HS-27A (cell line): ENCODE measurements around the gene PIK3CD.
"Not testable (repeated sequence)": the region's sequence is repeated elsewhere in the genome, so short reads cannot be mapped to it uniquely, and the experiment has no call there.

ENCODE experiments used
- DNase-seq: peaks from one replicate; pipeline ENCODE4 v3.0.0-alpha.2; 2012; ENCODE audit warnings: low read depth, missing footprints

Gene PIK3CD

GRCh38 chr1:9654834-9655723 is 3.5 kb downstream of the PIK3CD start:
- no peak for DNase-seq

- no peak for DNase-seq
These were observed 4.3 kb downstream of the PIK3CD start for GRCh38 chr1:9655836-9656235.

GRCh38 chr1:9657521-9658032 is 6.0 kb downstream of the PIK3CD start:
- DNase-seq: no peak

GRCh38 chr1:9658199-9658598 is 6.7 kb downstream of the PIK3CD start:
- no peak for DNase-seq

- DNase-seq: no peak
These were observed 7.8 kb downstream of the PIK3CD start for GRCh38 chr1:9659328-9659727.

- DNase-seq: no peak
These were observed 11.7 kb downstream of the PIK3CD start for GRCh38 chr1:9663257-9663656.

- DNase-seq: no peak
These were observed 13.7 kb downstream of the PIK3CD start for GRCh38 chr1:9665193-9665592.

GRCh38 chr1:9668080-9668479 is 16.5 kb downstream of the PIK3CD start:
- no peak for DNase-seq

- DNase-seq: no peak
These were observed 18.6 kb downstream of the PIK3CD start for GRCh38 chr1:9670085-9670484.

- no peak for DNase-seq
These were observed 20.0 kb downstream of the PIK3CD start for GRCh38 chr1:9671377-9672140.

- DNase-seq: no peak
These were observed 20.9 kb downstream of the PIK3CD start for GRCh38 chr1:9672444-9672843.

GRCh38 chr1:9675393-9675792 is 23.9 kb downstream of the PIK3CD start:
- no peak for DNase-seq

- not testable (repeated sequence) for DNase-seq
These were observed 24.6 kb downstream of the PIK3CD start for GRCh38 chr1:9676128-9676527.

GRCh38 chr1:9676815-9677393 is 25.4 kb downstream of the PIK3CD start:
- no peak for DNase-seq

GRCh38 chr1:9680091-9680490 is 28.6 kb downstream of the PIK3CD start:
- DNase-seq: no peak

GRCh38 chr1:9680828-9681227 is 29.3 kb downstream of the PIK3CD start:
- DNase-seq: no peak

- no peak for DNase-seq
These were observed 33.3 kb downstream of the PIK3CD start for GRCh38 chr1:9684801-9685200.

GRCh38 chr1:9687120-9687873 is 35.8 kb downstream of the PIK3CD start:
- DNase-seq: no peak

GRCh38 chr1:9687874-9688582 is 36.5 kb downstream of the PIK3CD start:
- DNase-seq: no peak

- no peak for DNase-seq
These were observed 37.1 kb downstream of the PIK3CD start for GRCh38 chr1:9688599-9688998.

- DNase-seq: no peak
These were observed 37.6 kb downstream of the PIK3CD start for GRCh38 chr1:9689011-9689706.
